ENCODE results near the gene RAD51B.

RAD51B gene

DNA sequence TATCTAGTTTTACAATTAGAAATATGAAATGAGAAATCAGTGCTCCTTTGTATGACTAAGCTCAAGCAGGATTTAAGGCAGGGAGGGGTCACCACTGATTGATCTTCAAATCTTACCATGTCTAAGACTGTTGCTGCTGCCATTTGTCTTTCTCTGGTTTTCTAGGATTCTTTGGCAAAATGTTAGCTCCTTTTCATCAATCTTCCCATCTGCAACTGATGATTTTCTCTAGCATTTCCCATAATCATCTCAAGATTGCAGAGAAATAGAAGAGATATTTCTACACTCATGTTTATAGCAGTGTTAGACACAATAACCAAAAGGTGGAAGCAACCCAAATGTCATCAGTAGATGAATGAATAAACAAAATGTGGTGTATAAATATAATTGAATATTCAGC is 175.0 kb downstream of the RAD51B start (continued):
- TF ChIP-seq ZNF843 (tag by site-specific recombination; IDR thresholded peaks at IDR 0.05) (no peak), SP3 (tag by site-specific recombination; IDR thresholded peaks at IDR 0.05) (no peak), REPIN1 (tag by site-specific recombination; IDR thresholded peaks at IDR 0.05; ENCODE audit: low read depth) (no peak), PRDM1 (tag by site-specific recombination; IDR thresholded peaks at IDR 0.05) (no peak), ZNF37A (tag by site-specific recombination; IDR thresholded peaks at IDR 0.05) (no peak)

DNA sequence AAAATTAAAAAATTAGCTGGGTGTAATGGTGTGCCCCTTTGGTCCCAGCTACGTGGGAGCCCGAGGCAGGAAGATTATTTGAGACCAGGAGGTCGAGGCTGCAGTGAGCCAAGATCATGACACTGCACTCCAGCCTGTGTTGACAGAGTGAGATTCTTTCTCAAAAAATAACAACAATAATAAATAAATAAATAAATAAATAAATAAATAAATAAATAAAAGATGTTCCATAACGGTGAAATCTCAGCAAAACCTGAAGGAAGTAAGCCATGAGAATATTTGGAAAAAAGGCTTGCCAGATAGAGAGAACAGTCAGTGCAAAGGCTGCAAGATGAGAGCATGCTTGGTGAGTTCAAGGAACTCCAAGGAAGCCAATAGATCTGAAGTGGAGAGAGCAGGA is 176.7 kb downstream of the RAD51B start:
- H3K4me3 ChIP-seq (ENCODE audit: low read depth, low read length), result no peak overlapping the region
- ChIA-PET POLR2A (no interaction called here), CTCF (no interaction called here)
- H3K27ac ChIP-seq (ENCODE audit: extremely low read depth, low read depth, low read length), result no peak overlapping the region
- H3K9me3 ChIP-seq (ENCODE audit: control insufficient read depth, insufficient read depth, low read depth, low read length), result no peaks in the 10 kb centered on the region
- peaks cover 16% of the 10 kb centered on the region for H3K4me1 ChIP-seq (ENCODE audit: control insufficient read depth, insufficient read depth, low read length)
- H3K36me3 ChIP-seq (ENCODE audit: control insufficient read depth in 2 of 2, insufficient read depth in 1 of 2, low read length in 2 of 2), result no peaks in the 10 kb centered on the region
- TF ChIP-seq ZFP3 (tag by site-specific recombination; IDR thresholded peaks at IDR 0.05; ENCODE audit: low read depth) (no peak), ZNF571 (tag by site-specific recombination; IDR thresholded peaks at IDR 0.05) (no peak), ZNF664 (tag by site-specific recombination; IDR thresholded peaks at IDR 0.05) (0 out of 2 replicates have a peak, but pooled peaks have one; percentile 42), ZNF560 (tag by site-specific recombination; IDR thresholded peaks at IDR 0.05; ENCODE audit: borderline replicate concordance) (0 out of 2 replicates have a peak, but pooled peaks have one; percentile 3), ZNF629 (tag by site-specific recombination; IDR thresholded peaks at IDR 0.05) (0 out of 2 replicates have a peak, but pooled peaks have one; percentile 20), ZXDB (tag by site-specific recombination; IDR thresholded peaks at IDR 0.05) (peak; percentile 41; the same call in 1 of the 2 replicates), ZNF514 (tag by site-specific recombination; IDR thresholded peaks at IDR 0.05) (no peak), ZNF23 (tag by site-specific recombination; IDR thresholded peaks at IDR 0.05; ENCODE audit: borderline replicate concordance) (no peak), ZNF501 (tag by site-specific recombination; IDR thresholded peaks at IDR 0.05) (0 out of 2 replicates have a peak, but pooled peaks have one; percentile 20), ZNF830 (tag by site-specific recombination; IDR thresholded peaks at IDR 0.05; ENCODE audit: low read depth) (no peak), ZNF394 (tag by site-specific recombination; IDR thresholded peaks at IDR 0.05; ENCODE audit: borderline replicate concordance) (peak; percentile 90), ZBTB20 (tag by site-specific recombination; IDR thresholded peaks at IDR 0.05) (no peak), ZNF558 (tag by site-specific recombination; IDR thresholded peaks at IDR 0.05) (0 out of 2 replicates have a peak, but pooled peaks have one; percentile 27), ZBTB21 (tag by site-specific recombination; IDR thresholded peaks at IDR 0.05) (peak; percentile 43; the same call in 1 of the 2 replicates), ZNF266 (tag by site-specific recombination; IDR thresholded peaks at IDR 0.05; ENCODE audit: low read depth) (0 out of 2 replicates have a peak, but pooled peaks have one; percentile 48)
- TF ChIP-seq, protein P1, sequence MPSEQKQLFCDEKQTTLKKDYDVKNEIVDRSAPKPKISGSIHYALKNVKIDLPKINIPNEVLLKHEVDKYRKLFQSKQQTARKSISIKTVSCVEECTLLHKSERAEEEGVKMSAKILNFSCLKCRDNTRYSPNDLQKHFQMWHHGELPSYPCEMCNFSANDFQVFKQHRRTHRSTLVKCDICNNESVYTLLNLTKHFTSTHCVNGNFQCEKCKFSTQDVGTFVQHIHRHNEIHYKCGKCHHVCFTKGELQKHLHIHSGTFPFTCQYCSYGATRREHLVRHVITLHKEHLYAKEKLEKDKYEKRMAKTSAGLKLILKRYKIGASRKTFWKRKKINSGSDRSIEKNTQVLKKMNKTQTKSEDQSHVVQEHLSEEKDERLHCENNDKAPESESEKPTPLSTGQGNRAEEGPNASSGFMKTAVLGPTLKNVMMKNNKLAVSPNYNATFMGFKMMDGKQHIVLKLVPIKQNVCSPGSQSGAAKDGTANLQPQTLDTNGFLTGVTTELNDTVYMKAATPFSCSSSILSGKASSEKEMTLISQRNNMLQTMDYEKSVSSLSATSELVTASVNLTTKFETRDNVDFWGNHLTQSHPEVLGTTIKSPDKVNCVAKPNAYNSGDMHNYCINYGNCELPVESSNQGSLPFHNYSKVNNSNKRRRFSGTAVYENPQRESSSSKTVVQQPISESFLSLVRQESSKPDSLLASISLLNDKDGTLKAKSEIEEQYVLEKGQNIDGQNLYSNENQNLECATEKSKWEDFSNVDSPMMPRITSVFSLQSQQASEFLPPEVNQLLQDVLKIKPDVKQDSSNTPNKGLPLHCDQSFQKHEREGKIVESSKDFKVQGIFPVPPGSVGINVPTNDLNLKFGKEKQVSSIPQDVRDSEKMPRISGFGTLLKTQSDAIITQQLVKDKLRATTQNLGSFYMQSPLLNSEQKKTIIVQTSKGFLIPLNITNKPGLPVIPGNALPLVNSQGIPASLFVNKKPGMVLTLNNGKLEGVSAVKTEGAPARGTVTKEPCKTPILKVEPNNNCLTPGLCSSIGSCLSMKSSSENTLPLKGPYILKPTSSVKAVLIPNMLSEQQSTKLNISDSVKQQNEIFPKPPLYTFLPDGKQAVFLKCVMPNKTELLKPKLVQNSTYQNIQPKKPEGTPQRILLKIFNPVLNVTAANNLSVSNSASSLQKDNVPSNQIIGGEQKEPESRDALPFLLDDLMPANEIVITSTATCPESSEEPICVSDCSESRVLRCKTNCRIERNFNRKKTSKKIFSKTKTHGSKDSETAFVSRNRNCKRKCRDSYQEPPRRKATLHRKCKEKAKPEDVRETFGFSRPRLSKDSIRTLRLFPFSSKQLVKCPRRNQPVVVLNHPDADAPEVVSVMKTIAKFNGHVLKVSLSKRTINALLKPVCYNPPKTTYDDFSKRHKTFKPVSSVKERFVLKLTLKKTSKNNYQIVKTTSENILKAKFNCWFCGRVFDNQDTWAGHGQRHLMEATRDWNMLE (tag by site-specific recombination; conservative IDR thresholded peaks at IDR 0.05; ENCODE audit: low read depth), result peak; percentile 78
- TF ChIP-seq, protein P2, sequence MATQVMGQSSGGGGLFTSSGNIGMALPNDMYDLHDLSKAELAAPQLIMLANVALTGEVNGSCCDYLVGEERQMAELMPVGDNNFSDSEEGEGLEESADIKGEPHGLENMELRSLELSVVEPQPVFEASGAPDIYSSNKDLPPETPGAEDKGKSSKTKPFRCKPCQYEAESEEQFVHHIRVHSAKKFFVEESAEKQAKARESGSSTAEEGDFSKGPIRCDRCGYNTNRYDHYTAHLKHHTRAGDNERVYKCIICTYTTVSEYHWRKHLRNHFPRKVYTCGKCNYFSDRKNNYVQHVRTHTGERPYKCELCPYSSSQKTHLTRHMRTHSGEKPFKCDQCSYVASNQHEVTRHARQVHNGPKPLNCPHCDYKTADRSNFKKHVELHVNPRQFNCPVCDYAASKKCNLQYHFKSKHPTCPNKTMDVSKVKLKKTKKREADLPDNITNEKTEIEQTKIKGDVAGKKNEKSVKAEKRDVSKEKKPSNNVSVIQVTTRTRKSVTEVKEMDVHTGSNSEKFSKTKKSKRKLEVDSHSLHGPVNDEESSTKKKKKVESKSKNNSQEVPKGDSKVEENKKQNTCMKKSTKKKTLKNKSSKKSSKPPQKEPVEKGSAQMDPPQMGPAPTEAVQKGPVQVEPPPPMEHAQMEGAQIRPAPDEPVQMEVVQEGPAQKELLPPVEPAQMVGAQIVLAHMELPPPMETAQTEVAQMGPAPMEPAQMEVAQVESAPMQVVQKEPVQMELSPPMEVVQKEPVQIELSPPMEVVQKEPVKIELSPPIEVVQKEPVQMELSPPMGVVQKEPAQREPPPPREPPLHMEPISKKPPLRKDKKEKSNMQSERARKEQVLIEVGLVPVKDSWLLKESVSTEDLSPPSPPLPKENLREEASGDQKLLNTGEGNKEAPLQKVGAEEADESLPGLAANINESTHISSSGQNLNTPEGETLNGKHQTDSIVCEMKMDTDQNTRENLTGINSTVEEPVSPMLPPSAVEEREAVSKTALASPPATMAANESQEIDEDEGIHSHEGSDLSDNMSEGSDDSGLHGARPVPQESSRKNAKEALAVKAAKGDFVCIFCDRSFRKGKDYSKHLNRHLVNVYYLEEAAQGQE (tag by site-specific recombination; IDR thresholded peaks at IDR 0.05), result peak; percentile 54; the same call in 1 of the 2 replicates
- TF ChIP-seq, protein P3, sequence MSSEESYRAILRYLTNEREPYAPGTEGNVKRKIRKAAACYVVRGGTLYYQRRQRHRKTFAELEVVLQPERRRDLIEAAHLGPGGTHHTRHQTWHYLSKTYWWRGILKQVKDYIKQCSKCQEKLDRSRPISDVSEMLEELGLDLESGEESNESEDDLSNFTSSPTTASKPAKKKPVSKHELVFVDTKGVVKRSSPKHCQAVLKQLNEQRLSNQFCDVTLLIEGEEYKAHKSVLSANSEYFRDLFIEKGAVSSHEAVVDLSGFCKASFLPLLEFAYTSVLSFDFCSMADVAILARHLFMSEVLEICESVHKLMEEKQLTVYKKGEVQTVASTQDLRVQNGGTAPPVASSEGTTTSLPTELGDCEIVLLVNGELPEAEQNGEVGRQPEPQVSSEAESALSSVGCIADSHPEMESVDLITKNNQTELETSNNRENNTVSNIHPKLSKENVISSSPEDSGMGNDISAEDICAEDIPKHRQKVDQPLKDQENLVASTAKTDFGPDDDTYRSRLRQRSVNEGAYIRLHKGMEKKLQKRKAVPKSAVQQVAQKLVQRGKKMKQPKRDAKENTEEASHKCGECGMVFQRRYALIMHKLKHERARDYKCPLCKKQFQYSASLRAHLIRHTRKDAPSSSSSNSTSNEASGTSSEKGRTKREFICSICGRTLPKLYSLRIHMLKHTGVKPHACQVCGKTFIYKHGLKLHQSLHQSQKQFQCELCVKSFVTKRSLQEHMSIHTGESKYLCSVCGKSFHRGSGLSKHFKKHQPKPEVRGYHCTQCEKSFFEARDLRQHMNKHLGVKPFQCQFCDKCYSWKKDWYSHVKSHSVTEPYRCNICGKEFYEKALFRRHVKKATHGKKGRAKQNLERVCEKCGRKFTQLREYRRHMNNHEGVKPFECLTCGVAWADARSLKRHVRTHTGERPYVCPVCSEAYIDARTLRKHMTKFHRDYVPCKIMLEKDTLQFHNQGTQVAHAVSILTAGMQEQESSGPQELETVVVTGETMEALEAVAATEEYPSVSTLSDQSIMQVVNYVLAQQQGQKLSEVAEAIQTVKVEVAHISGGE (tag by site-specific recombination; conservative IDR thresholded peaks at IDR 0.05; ENCODE audit: low read depth), result peak; percentile 71
- TF ChIP-seq, protein P4, sequence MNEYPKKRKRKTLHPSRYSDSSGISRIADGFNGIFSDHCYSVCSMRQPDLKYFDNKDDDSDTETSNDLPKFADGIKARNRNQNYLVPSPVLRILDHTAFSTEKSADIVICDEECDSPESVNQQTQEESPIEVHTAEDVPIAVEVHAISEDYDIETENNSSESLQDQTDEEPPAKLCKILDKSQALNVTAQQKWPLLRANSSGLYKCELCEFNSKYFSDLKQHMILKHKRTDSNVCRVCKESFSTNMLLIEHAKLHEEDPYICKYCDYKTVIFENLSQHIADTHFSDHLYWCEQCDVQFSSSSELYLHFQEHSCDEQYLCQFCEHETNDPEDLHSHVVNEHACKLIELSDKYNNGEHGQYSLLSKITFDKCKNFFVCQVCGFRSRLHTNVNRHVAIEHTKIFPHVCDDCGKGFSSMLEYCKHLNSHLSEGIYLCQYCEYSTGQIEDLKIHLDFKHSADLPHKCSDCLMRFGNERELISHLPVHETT (tag by site-specific recombination; IDR thresholded peaks at IDR 0.05), result no peak

Measured in HEK293 (cell line).